Measurements from ENCODE around the gene RNF167. TPM values are rescaled to one million over a fixed set of nuclear protein-coding genes. Genes with fewer than 3 reads are reported as not detected.

Gene RNF167
- total and polyA plus RNA-seq, 2 of the 13 experiments (the other 11 are each of a cell fraction or from before 2014, with no cell fraction given) = 44.1 to 45.4 TPM

DNA sequence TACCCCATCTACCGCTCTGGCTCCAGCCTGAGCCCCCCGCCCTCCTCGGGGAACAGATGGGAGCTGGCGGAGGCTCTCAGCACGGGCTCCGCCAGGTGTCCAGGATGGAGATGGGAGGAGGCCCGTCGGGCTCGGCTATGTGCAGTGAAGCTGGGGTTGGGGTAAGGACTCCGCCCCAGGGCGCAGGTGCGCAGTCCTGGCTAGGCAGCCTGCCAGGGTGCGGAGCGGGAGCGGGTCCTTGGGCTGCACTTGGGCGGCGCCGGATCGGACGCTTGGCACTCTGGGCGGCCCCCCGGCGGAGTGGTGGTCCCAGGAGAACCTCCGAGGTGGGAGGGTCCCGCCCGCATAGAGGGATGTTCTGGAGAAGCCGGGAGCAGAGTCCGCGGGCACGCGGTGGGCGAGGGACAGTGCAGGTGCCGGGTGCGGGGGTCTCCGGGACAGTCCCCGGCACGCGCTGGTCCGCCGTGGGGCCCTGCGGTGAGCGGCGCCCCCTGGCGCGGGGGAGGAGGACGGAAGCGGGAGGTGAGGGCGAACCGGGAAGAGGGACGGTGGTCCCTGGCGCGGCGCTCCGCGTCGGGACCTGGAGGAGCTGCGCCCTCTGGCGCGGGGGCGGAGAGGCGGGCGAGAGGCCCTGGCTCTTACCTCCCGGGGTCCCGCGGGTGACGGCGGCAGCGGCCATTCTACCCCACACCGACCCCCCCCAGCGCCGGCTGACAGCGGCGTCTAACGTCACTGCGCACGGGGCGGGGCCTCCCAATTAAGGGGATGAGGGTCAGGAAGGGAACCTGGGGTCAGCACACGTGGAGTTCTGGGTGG lies 47.1 kb downstream of the RNF167 start, which contains the start of gene CAMTA2 (continued):
- TF ChIP-seq, protein P1, sequence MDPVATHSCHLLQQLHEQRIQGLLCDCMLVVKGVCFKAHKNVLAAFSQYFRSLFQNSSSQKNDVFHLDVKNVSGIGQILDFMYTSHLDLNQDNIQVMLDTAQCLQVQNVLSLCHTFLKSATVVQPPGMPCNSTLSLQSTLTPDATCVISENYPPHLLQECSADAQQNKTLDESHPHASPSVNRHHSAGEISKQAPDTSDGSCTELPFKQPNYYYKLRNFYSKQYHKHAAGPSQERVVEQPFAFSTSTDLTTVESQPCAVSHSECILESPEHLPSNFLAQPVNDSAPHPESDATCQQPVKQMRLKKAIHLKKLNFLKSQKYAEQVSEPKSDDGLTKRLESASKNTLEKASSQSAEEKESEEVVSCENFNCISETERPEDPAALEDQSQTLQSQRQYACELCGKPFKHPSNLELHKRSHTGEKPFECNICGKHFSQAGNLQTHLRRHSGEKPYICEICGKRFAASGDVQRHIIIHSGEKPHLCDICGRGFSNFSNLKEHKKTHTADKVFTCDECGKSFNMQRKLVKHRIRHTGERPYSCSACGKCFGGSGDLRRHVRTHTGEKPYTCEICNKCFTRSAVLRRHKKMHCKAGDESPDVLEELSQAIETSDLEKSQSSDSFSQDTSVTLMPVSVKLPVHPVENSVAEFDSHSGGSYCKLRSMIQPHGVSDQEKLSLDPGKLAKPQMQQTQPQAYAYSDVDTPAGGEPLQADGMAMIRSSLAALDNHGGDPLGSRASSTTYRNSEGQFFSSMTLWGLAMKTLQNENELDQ (CRISPR knock-in tag; IDR thresholded peaks at IDR 0.05; ENCODE audit: borderline replicate concordance) = no peak

- Histone ChIP-seq H3K36me3 (replicated peaks in 1 of 2; ENCODE audit: control insufficient read depth in 1 of 2, insufficient read depth in 2 of 2, low read length in 2 of 2) (no peaks in the 10 kb centered on the region; a peak in 1 of 5 replicates), H3K9ac (ENCODE audit: insufficient read depth, low read depth, low read length) (peak overlapping the region; percentile 70), H3K27me3 (ENCODE audit: control insufficient read depth in 1 of 2, insufficient read depth in 2 of 2, low read length in 2 of 2) (no peaks in the 10 kb centered on the region), H3K4me2 (ENCODE audit: low read depth, low read length) (peak overlapping the region; percentile 94), H3K4me1 (ENCODE audit: insufficient read depth, low read length) (peaks cover 30% of the 10 kb centered on the region), H3K4me3 (replicated peaks in 1 of 3; ENCODE audit: insufficient read depth in 1 of 3, low read depth in 2 of 3, low read length in 3 of 3) (peak overlapping the region; percentile 80 to 87 (median 84)), H2AFZ (ENCODE audit: low read length) (no peak overlapping the region), H3K9me3 (ENCODE audit: low read length) (no peaks in the 10 kb centered on the region), H3K79me2 (ENCODE audit: insufficient read depth, low read length) (no peaks in the 10 kb centered on the region), H3K27ac (ENCODE audit: extremely low read length, insufficient read depth, low read length) (peak overlapping the region; percentile 5), H4K20me1 (ENCODE audit: insufficient read depth, low read length) (no peaks in the 10 kb centered on the region)
- in situ Hi-C loops (cut with HindIII; ENCODE audit: extremely low pct_ligation_motif_present, low pct_unique_long_range_greater_than_20kb) (no loop called here), intact Hi-C loops (cut with micrococcal nuclease; ENCODE audit: unreplicated experiment) (loop anchor here (2.0 kb wide), 1 partner anchor 75 kb away; no protein-coding TSS in a partner anchor)
- ChIA-PET POLR2A (interaction anchor here (1.1 to 5.6 kb wide), 6 partner anchors 9 to 68 kb away, joined by 4 to 78 read pairs (median 8); partner anchors contain the start of genes INCA1, KIF1C, RNF167 and SLC25A11), CTCF (ENCODE audit: low intra/inter-chr PET ratio, low total read pairs) (interaction anchor here (2.0 kb wide), 1 partner anchor 78 kb away, joined by 7 read pairs; no protein-coding TSS in a partner anchor)
- 60% methylated on average over 21 of the region's 30 CpGs for WGBS (ENCODE audit: low lambda C conversion rate)
- FAIRE-seq (no peak), DNase-seq (ENCODE audit: low spot score) (no peak), ATAC-seq (no peak)
- TSS peak; percentile 75 for BruUV-seq (replicated peaks)
- TF ChIP-seq RXRA (CRISPR knock-in tag; IDR thresholded peaks at IDR 0.05) (no peak), EED (CRISPR knock-in tag; IDR thresholded peaks at IDR 0.05) (no peak), FOXK1 (CRISPR knock-in tag; IDR thresholded peaks at IDR 0.05; ENCODE audit: borderline replicate concordance, low read depth) (no peak), REST (IDR thresholded peaks at IDR 0.05; ENCODE audit: borderline replicate concordance in 1 of 2, low read depth in 1 of 2, low read length in 2 of 2) (no peak), ZMAT5 (CRISPR knock-in tag; IDR thresholded peaks at IDR 0.05; ENCODE audit: borderline replicate concordance, low read depth) (no peak)
- TF ChIP-seq, protein P2, sequence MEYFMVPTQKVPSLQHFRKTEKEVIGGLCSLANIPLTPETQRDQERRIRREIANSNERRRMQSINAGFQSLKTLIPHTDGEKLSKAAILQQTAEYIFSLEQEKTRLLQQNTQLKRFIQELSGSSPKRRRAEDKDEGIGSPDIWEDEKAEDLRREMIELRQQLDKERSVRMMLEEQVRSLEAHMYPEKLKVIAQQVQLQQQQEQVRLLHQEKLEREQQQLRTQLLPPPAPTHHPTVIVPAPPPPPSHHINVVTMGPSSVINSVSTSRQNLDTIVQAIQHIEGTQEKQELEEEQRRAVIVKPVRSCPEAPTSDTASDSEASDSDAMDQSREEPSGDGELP (IDR thresholded peaks at IDR 0.05; ENCODE audit: borderline replicate concordance, low read depth) = no peak
Measured at GRCh38 chr17:4987767-4988567, 47.9 kb downstream of the RNF167 start.

All from HepG2 (cell line).